Stimulated activated CD8-positive, alpha-beta memory T cell treated with anti-CD3 and anti-CD28 coated beads, Interleukin-15, amount 100 ng/mL, for 48 hours (primary cell): ENCODE results near the gene C5orf46.
"Not testable (repeated sequence)": the region's sequence is repeated elsewhere in the genome, so short reads cannot be mapped to it uniquely, and the experiment has no call there.

Experiments
- DNase-seq, 2 donors: peaks; one replicate each; pipeline ENCODE4 v3.0.0-alpha.2; 2020; ENCODE audit warnings: low read depth in 2 of 2

C5orf46 gene

DNA sequence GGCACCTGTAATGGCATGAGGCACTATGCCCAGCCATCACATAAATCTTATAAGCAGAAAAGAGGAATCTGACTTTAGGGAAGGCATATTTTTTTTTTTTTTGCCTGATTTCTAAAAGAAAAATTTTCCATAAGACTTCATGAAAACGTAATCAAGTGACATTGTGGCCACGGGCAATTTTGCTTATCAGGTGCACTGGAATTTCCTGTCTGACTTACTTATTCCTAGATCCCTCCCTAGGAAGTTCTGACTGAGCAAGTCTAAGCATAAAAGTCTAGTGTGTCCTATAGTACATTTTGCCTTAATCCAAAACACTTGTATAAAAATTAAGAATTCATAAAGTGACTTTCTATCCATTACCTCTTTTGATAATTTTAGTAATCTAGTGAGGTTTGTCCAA is 12.5 kb downstream of the C5orf46 start:
- DNase-seq: no peak

DNA sequence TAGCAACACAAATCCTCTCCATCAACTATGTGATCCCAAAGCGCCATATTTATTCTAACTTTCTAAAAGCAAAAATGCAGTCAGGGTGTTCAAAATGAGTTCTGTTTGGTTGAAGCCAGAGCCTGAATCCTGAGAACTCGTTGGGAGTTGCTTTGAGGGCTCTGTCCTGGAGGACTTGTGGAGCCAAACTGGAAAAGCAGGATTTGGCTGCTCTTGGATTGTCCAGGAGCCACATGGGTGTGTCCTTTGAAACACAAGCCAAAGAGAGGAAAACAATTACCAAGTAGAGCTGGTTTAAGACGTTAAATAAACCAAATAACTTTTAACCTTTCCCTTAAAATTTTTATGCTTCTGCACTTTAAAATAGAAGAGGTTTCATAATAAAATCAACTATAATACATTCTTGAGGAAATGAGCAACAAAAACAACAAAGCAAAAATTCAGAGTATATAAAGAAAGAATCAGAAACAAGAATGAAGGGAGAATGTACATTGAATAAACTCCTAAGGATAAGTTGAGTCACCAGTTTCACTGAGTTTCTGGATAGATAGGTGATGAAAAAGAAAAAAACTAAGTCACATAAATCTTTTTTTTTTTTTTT is 13.5 kb downstream of the C5orf46 start:
- no peak for DNase-seq

DNA sequence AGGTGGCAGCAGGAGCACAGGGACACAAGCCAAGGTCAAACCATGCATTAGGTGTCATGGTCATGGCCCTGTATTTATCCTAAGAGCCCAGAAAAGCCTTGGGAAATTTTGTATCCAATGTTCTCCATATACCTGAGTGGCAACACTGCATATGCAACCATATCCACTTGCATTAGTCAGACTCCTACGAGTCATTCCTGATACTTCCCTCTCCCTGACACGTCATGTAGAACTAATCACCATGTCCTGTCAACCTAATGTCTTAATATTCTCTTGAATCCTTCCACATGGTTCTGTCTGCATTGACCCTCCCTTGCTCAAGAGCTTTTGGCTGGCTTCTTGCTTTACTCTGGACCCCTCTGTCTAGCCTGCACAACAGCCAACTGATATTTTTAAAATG is 18.4 kb downstream of the C5orf46 start:
- no peak for DNase-seq

DNA sequence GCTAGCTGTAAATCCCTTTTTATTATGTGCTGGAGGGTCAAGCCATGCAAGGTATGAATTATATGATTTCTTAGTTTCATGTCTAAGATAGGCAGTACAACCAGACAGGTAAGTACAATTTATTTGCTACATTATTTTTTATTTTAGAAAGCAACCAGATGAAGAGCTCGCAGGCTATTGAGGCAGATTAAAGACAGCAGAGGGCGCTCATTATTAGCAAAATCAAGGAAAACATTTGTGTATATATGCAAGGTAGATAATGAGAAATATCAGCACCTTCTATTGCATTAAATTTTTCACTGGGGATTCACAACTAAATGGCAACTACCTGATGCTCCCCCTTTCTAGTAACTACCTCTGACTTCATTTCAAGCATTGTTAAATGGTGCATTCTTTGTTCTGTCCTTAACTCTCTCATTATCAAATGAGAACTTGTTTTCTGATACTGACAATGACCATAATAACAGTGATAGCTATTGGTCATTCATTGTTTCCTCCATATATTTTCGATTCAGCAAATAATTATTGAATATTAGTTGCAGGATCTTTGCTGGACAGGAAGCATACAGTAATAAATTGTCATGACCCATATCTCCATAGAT is 19.2 kb downstream of the C5orf46 start:
- DNase-seq: no peak

DNA sequence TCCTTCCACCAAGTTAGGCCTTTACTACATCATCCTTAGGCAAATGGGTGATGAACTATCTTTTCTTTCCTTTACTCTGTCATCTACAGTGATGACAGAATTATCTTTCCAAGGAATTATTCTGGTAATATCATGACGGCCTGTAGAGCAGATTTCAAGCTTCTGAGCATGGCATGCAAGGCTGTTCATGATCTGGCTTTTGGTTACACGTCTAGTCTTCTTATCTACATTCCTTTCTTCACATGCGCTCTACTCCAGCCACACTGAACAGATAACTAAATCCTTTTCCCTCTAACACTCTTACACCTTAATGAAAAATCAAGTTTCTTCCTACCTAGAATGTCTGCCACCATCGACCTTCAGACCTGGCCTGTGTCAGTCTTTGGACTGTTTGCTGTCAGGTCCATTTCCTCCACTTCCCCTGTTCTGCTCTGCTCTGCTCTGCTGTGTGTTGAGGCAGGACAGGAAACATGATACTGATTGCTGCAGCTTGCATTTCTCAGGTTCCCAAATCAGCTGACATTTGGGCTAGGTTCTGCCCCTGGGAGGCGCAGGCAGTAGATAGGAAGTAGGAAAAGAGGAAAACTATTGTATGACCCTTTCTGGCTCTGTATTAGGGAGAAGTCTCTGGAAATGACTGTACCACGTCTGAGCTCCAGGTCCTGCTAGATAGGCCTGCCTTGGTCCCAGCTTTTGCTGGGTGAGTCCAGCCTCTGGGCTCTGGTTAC is 23.6 kb downstream of the C5orf46 start:
- DNase-seq: no peak

DNA sequence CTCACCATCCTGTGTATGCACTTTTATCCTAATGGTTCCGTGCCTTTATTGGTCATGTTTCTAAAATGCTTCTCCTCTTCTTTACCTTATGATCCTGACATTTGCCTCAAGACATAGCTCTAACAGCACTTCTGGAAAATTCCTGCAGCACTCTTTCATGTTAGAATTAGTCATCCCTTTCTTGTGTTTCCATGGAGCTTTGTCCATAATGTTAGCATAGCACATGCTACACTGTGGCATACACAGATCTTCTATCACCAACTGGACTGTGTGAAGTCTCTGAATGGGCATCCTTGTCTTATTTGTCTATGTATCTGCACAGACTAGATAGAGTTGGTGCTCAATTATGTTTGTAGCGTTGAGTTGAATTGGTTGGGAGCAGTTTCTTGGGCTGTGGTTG is 25.9 kb downstream of the C5orf46 start:
- no peak for DNase-seq

DNA sequence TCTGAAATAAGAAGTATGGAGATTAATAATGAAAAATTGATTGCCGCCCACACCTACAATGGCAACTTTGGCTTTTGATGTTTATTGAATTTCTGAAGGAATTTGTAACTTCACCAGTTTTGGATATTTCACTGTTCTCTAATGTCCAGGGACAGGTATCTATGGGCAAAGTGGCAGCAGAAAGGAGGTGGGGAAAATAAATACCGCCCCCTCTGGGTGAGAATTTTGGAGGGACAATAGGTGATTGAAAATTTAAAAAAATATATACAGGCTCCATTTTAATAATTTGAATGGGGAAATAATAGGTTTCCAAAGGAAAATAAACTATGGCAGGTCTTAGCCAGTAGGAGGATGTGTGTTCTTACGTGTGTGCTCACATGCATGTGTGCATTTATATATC is 26.6 kb downstream of the C5orf46 start:
- DNase-seq: no peak

DNA sequence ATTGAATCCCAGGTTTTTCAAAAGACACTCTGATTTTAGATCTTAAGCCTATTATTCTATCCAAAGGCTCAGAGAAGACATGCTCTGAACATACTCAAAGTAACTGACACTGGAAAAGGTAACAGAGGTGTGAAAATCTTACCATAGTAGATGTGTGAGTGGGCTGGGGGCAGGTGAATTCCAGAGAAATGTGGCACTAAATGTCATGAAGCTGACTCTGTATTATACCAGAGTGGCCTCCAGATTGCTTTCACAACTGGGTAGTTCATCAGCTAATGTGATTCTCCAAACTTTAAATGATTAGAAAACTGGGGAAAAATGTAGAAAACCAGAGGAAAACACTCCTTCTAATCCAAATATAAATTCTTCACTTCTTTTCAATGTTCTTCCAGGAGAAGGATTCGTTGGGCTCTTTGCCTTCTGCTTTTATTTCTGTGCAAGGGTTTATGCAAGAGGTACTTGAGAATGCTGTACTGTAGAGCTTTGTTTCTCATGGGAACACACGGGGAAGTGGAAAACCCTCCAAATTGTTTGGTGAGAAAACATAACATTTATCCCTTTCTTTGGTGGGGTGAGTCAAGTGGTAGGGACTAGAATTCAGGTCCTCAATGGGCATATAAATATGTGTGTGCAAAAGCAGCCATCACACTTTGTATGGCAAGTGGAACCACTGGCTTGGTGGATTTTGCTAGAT is 28.1 kb downstream of the C5orf46 start, which contains the start of gene SCGB3A2:
TSS of gene SCGB3A2 (plus strand) at position 646 of the 694 bp plus-strand sequence. CDS start 93 bp downstream, outside the sequence.
- DNase-seq: no peak

DNA sequence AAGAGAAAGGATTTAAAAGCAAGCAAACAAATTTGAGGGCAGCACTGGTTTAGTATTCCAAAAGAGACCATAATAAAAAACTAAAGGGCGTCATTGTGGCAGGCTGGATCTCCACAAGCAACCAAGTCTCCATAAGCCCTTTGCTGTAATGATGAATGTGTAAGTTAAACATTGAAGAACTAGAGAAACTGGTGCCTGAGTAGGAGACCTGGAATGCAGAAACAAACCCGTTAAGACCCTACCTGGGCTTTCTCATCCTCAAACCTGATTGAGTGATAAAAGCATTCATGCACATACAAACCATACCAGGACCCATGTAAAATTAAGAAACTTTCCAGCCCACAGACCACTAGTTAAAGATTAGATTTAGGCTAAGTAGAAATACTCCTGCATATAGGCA is 29.7 kb downstream of the C5orf46 start:
- DNase-seq: no peak

DNA sequence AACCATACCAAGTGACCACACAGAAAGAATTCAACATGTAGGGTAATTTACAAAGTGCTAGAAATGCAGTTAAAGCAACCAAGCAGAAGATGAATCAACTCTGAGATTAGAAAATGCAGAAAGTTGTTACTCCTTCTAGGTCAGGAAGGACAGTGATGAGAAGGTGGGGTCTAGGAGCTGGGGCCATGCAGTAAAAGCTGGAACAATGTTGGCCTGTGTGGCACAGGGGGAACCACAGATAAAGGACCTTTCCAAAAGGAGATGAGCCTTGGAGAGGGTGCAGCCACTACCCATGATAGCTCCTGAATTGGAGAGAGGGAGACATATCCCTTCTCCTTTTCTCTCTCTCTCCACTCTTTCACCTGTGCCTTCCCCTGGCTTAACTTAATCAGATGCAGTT is 30.2 kb downstream of the C5orf46 start:
- no peak for DNase-seq

DNA sequence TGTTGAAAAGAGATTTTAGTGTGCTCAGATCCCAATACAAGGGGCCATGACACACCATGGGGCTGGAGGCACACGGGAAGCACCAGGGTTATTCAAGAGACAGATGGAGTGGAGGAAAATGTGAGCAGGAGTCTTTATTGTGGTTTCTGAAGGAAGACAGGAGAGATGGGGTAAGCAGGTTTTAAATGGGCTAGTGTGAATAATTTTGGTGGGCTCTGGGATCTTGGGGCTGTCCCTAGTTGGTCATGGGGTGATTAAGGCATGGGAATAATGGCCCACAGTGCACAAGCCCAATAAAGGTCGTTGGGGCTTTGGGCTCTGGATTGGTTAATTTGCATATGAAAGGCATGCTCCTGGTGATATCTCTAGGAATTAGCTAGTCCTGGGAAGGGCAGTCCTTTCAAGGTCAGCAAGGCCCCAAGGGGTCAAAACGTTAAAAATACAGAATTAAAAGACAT is 31.4 kb downstream of the C5orf46 start:
- DNase-seq: no peak

DNA sequence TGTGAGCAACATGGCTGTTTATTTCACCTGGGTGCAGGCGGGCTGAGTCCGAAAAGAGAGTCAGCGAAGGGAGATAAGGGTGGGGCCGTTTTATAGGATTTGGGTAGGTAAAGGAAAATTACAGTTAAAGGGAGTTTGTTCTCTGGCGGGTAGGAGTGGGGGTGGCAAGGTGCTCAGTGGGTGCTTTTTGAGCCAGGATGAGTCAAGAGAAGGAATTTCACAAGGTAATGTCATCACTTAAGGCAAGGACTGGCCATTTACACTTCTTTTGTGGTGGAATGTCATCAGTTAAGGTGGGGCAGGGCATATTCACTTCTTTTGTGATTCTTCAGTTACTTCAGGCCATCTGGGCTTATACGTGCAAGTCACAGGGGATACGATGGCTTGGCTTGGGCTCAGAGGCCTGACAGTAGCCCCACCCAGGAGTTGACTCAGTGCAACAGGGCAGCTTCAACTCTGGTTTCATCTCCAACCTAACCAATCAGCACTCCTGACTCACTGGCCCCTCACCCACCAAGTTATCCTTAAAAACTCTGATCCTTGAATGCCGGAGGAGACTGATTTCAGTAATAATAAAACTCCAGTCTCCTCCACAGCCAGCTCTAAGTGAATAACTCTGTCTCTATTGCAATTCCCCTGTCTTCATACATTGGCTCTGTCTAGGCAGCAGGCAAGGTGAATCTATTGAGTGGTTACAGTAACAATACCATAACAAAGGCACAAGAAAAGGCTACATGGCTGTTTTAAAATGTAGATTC is 32.0 kb downstream of the C5orf46 start:
- not testable (repeated sequence) for DNase-seq

DNA sequence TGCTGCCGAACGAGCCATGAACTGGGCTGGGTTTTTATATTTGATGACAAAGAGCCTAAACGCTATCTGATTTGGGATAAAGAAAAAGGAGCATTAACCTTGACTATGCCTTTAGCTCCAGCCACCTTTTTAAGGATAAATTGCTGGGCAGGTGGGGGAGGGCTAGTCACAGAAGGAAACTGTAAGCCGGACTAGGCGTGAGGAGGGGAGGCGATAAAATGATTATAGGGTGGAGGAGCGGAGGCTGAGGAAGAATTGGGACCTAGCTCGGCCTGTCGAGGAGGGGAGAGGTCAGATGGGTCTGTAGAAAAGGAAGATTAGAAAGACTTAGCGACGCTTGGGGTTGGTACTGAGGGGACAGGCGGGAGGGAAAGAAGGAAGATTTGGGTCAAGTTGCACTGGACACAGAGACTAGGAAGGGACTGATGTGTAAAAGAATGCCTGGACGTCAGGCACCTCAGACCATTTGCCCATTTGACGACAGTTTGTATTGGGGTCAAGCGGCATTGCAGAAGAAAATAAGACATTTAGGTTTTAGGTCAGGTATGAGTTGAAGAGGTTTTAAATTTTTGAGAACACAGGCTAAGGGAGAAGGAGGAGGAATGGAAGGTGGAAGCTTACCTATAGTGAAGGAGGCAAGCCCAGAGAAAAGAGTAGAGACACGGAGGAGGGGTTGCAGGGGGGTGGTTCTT is 33.4 kb downstream of the C5orf46 start:
- DNase-seq: not testable (repeated sequence)

DNA sequence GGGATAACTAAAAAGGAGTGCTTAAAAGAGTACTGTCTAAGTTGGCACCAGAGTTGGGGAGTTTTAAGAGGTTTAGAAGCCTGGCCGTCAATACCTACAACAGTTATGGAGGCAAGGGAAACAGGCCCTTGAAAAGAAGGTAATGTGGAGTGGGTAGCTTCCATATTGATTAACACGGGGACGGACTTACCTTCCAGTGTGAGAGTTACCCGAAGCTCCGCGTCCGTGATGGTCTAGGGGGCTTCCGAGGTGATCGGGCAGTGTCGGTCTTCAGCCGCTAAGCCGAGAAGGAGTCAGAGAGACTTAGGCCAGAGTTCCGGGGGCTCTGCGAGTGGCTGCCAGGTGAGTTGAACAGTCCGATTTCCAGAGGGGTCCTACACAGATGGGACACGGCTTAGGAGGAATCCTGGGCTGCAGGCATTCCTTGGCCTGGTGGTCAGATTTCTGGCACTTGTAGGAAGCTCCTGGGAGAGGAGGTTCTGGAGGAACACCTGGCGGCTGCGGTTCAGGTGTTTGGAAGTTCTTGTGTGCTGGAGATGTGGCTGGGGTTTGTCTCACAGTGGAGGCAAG is 34.3 kb downstream of the C5orf46 start:
- DNase-seq: not testable (repeated sequence)

DNA sequence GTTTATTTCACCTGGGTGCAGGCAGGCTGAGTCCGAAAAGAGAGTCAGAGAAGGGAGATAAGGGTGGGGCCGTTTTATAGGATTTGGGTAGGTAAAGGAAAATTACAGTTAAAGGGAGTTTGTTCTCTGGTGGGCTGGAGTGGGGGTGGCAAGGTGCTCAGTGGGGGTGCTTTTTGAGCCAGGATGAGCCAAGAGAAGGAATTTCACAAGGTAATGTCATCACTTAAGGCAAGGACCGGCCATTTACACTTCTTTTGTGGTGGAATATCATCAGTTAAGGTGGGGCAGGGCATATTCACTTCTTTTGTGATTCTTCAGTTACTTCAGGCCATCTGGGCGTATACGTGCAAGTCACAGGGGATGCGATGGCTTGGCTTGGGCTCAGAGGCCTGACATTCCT is 36.4 kb downstream of the C5orf46 start:
- DNase-seq: not testable (repeated sequence)

DNA sequence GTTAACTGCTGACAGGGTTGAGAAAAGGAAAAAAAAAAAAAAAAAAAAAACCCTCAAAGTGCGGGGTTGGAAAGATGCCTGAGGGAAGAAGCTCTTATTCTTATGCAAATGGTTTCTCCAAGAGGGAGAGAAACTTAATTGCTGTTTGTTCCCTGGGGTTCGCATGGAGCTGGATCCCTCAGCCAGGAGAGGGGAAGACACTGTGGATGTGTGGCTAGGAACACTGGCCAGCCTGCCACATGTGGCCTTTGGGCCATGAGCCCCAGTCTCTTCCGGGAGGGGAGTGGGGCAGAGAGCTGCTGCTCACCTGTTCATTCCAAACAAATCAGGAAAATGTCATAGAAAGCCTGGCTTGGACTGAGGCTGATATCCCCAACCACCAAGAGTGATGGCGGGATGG is 37.2 kb downstream of the C5orf46 start:
- no peak for DNase-seq

DNA sequence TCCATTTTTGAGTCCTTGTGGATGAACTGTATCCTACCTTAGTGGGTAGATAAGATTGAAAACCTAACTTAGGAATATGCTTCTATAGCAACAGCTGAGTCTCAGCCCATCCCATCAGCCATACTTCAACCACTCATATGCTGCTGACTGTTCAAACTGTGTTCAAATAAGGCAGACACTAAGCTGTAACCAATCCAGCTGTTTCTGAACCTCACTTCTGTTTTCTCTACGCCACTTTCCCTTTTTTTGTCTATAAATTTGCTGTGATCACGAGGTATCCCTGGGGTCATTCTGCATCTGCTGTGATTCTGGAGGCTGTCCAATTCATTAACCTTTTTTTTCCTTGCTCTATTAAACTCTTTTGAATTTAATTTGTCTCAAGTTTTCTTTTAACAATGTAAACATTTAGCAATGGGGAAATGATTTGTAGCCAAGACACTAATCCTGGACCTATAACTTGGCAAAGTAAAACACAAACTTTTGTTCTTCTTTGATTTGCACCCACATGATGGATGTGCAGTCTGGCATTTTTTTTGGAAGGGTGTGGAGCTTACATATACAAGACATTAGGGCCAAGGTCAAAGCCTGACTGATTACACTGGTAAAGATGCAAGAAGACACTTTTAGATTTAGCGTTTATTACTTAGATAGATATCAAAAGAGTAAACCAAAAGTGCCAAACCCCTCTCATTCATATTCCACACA is 42.7 kb downstream of the C5orf46 start:
- no peak for DNase-seq

DNA sequence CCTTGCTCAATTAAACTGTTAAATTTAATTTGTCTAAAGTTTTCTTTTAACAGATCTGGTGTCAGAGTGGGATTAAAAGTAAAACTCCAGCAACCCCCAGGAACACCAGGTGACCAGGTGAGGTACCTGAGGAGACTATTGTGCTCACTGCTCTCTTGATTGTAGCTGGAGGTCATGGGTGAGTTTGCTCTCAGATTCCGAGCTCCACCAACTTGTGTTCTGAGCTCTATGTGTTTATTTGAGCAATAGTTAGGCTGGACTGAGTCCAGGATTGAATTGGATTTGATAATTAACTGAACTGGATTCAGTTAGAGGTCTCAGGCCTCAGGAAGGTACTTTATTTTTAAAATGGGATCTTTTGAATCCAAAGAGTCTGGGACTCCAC is 45.7 kb downstream of the C5orf46 start:
- no peak for DNase-seq

DNA sequence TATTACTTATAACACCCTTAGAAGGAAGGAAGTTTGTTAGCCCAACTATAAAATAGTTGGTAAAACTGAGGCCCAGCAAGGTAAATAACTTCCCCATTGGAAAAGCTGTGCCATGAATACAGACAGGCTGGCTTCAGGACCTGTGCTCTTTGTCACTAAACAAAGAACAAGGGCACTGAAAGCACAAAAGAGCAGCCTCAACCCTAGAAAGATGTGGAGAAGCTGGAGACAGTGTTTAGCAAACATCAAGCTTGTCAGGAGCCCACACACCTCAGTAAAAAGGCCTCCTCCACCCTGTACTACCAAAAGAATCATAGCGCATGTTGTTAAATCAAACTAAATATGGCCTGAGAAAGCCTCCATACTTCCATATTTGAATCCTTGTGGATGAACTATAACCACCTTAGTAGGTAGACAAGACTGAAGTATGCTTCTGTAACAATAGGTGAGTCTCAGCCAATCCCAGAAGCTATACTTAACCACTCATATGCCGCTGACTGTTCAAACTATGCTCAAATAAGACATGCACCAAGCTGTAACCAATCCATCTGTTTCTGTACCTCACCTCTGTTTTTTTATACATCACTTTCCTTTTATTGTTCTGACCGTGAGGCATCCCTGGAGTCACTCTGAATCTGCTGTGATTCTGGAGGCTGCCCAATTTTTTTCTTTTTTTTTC is 46.2 kb downstream of the C5orf46 start:
- no peak for DNase-seq

DNA sequence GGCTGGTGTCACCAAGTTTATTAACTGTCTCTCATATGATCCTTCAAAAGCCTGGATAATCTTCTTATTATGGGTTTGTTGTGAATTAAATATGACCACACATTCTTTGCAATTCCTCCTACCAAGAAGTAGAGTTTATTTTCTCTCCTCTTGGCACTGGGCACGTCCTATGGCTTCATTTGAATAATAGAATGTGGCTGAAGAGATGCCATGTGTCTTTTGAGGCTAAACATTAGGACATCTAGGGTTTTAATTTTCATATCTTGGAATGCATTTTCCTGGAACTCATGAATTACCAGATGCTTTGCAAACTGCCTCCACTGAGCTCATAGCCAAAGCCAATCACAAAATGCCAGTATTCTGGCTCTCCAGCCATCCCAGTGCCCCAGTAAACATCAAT is 47.8 kb downstream of the C5orf46 start:
- no peak for DNase-seq
